Measurements from ENCODE around the gene FNDC7.
A peak's percentile ranks its signal among the peaks of the same experiment; 100 is the strongest.
"Not testable (repeated sequence)": the region's sequence is repeated elsewhere in the genome, so short reads cannot be mapped to it uniquely, and the experiment has no call there.

Gene FNDC7

GRCh38 chr1:108699375-108700332, 13.1 kb upstream of the FNDC7 start:
- no peak for DNase-seq

GRCh38 chr1:108701176-108701849, 11.4 kb upstream of the FNDC7 start:
- DNase-seq = no peak

- not testable (repeated sequence) for DNase-seq
These were observed 10.6 kb upstream of the FNDC7 start for GRCh38 chr1:108702109-108702508.

- peak; percentile 70 for DNase-seq
These were observed 8.8 kb upstream of the FNDC7 start for GRCh38 chr1:108703939-108704338.

GRCh38 chr1:108704496-108704895, 8.2 kb upstream of the FNDC7 start:
- no peak for DNase-seq

- DNase-seq = no peak
These were observed 6.1 kb upstream of the FNDC7 start for GRCh38 chr1:108706643-108707042.

GRCh38 chr1:108708691-108709660, 3.7 kb upstream of the FNDC7 start:
- DNase-seq = peak; percentile 83

GRCh38 chr1:108715932-108716331, 3.2 kb downstream of the FNDC7 start:
- DNase-seq = no peak

GRCh38 chr1:108716437-108717230, 3.9 kb downstream of the FNDC7 start:
- DNase-seq = no peak

- DNase-seq = no peak
These were observed 5.1 kb downstream of the FNDC7 start for GRCh38 chr1:108717774-108718316.

GRCh38 chr1:108718927-108719655, 6.4 kb downstream of the FNDC7 start:
- no peak for DNase-seq

GRCh38 chr1:108719656-108720435, 7.1 kb downstream of the FNDC7 start:
- DNase-seq = no peak

- DNase-seq = no peak
These were observed 9.6 kb downstream of the FNDC7 start for GRCh38 chr1:108722292-108722691.

GRCh38 chr1:108725906-108726305, 13.2 kb downstream of the FNDC7 start:
- DNase-seq = no peak

- no peak for DNase-seq
These were observed 15.7 kb downstream of the FNDC7 start for GRCh38 chr1:108728327-108728923.

GRCh38 chr1:108729481-108729880, 16.8 kb downstream of the FNDC7 start:
- DNase-seq = no peak

- DNase-seq = no peak
These were observed 19.7 kb downstream of the FNDC7 start for GRCh38 chr1:108732398-108732797.

- no peak for DNase-seq
These were observed 21.6 kb downstream of the FNDC7 start for GRCh38 chr1:108734171-108734865.

- DNase-seq = no peak
These were observed 29.5 kb downstream of the FNDC7 start for GRCh38 chr1:108742253-108742652.
